WTC11 (cell line): ENCODE results near the gene SLIT3.

Experiments used
- CBFB ChIP-seq: sonication (generic); formaldehyde crosslinking; IDR thresholded peaks from 2 replicates; pipeline ENCODE4 v1.8.1; 2022; ENCODE audit warnings: mild to moderate bottlenecking, low read depth, missing genetic modification reagents
- FOXK1 ChIP-seq: sonication (generic); formaldehyde crosslinking; IDR thresholded peaks from 2 replicates; pipeline ENCODE4 v1.8.0; 2022; ENCODE audit warnings: mild to moderate bottlenecking, moderate library complexity, missing genetic modification reagents
- HMGXB4 ChIP-seq: sonication (generic); formaldehyde crosslinking; IDR thresholded peaks from 2 replicates; pipeline ENCODE4 v1.8.1; 2023; ENCODE audit warnings: mild to moderate bottlenecking, moderate library complexity, missing genetic modification reagents
- IRF2 ChIP-seq: sonication (generic); formaldehyde crosslinking; IDR thresholded peaks from 2 replicates; pipeline ENCODE4 v1.8.0; 2022; ENCODE audit warnings: low read depth, missing genetic modification reagents, borderline replicate concordance
- JAZF1 ChIP-seq: fragments of 250-450 bp; sonication (Bioruptor Pico); IDR thresholded peaks from 2 replicates; pipeline ENCODE4 v1.9.0; 2021; ENCODE audit warnings: moderate library complexity, mild to moderate bottlenecking, inconsistent platforms
- MAX ChIP-seq: sonication (generic); formaldehyde crosslinking; IDR thresholded peaks from 2 replicates; pipeline ENCODE4 v1.8.0; 2022; ENCODE audit warnings: mild to moderate bottlenecking, missing genetic modification reagents
- RELA ChIP-seq: sonication (generic); formaldehyde crosslinking; IDR thresholded peaks from 2 replicates; pipeline ENCODE4 v1.8.1; 2022; ENCODE audit warnings: missing genetic modification reagents, mild to moderate bottlenecking, borderline replicate concordance
- SP1 ChIP-seq: sonication (generic); formaldehyde crosslinking; conservative IDR thresholded peaks from 2 replicates; pipeline ENCODE4 v1.8.1; 2022; ENCODE audit warnings: missing genetic modification reagents
- TF ChIP-seq, protein P1 (sequence below): fragments of 200-600 bp; IDR thresholded peaks from 2 replicates; pipeline ENCODE4 v1.8.0; 2022; ENCODE audit warnings: antibody characterized with exemption
- TF ChIP-seq, protein P2 (sequence below): sonication (generic); formaldehyde crosslinking; IDR thresholded peaks from 2 replicates; pipeline ENCODE4 v1.8.1; 2022; ENCODE audit warnings: low read depth, missing genetic modification reagents, borderline replicate concordance
- TF ChIP-seq, protein P3 (sequence below): sonication (generic); formaldehyde crosslinking; IDR thresholded peaks from 2 replicates; pipeline ENCODE4 v1.8.1; 2023; ENCODE audit warnings: mild to moderate bottlenecking, missing genetic modification reagents, moderate library complexity

DNA sequence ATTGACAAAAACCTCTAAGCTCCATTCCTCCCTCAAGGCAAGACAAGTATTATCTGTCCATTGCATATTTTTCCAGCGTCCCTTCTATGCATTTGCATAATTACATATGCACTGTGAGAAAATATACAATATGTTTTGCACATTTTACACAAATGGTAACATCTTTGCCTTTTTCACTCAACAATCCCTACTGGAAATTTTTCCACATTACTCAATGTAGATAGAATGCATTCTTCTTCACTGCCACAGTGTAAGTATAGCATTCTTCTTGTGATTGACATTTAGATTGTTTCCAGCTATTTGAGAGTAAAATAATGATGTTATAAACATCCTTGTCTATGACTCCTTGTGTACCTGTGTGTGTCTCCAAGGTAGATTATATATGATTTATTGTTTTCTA lies 205.0 kb downstream of the SLIT3 start:
- TF ChIP-seq, protein P1, sequence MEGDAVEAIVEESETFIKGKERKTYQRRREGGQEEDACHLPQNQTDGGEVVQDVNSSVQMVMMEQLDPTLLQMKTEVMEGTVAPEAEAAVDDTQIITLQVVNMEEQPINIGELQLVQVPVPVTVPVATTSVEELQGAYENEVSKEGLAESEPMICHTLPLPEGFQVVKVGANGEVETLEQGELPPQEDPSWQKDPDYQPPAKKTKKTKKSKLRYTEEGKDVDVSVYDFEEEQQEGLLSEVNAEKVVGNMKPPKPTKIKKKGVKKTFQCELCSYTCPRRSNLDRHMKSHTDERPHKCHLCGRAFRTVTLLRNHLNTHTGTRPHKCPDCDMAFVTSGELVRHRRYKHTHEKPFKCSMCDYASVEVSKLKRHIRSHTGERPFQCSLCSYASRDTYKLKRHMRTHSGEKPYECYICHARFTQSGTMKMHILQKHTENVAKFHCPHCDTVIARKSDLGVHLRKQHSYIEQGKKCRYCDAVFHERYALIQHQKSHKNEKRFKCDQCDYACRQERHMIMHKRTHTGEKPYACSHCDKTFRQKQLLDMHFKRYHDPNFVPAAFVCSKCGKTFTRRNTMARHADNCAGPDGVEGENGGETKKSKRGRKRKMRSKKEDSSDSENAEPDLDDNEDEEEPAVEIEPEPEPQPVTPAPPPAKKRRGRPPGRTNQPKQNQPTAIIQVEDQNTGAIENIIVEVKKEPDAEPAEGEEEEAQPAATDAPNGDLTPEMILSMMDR: no peak
- no peak for TF ChIP-seq SP1 (CRISPR knock-in tag)
- TF ChIP-seq JAZF1 (CRISPR knock-in tag): no peak
- TF ChIP-seq FOXK1 (CRISPR knock-in tag): no peak
- TF ChIP-seq CBFB (CRISPR knock-in tag): no peak
- TF ChIP-seq, protein P2, sequence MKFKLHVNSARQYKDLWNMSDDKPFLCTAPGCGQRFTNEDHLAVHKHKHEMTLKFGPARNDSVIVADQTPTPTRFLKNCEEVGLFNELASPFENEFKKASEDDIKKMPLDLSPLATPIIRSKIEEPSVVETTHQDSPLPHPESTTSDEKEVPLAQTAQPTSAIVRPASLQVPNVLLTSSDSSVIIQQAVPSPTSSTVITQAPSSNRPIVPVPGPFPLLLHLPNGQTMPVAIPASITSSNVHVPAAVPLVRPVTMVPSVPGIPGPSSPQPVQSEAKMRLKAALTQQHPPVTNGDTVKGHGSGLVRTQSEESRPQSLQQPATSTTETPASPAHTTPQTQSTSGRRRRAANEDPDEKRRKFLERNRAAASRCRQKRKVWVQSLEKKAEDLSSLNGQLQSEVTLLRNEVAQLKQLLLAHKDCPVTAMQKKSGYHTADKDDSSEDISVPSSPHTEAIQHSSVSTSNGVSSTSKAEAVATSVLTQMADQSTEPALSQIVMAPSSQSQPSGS (CRISPR knock-in tag): no peak
- no peak for TF ChIP-seq HMGXB4 (CRISPR knock-in tag)
- no peak for TF ChIP-seq MAX (CRISPR knock-in tag)
- TF ChIP-seq IRF2: no peak
- TF ChIP-seq, protein P3, sequence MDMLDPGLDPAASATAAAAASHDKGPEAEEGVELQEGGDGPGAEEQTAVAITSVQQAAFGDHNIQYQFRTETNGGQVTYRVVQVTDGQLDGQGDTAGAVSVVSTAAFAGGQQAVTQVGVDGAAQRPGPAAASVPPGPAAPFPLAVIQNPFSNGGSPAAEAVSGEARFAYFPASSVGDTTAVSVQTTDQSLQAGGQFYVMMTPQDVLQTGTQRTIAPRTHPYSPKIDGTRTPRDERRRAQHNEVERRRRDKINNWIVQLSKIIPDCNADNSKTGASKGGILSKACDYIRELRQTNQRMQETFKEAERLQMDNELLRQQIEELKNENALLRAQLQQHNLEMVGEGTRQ (CRISPR knock-in tag): no peak
- no peak for TF ChIP-seq RELA (CRISPR knock-in tag)
